GM20431 (cell line): ENCODE data around the gene SLC25A12.
"Not testable (repeated sequence)": the region's sequence is repeated elsewhere in the genome, so short reads cannot be mapped to it uniquely, and the experiment has no call there.

Experiments
- in situ Hi-C: fragments of 300-500 bp; cut with MseI, MboI; formaldehyde crosslinking; loops from one replicate; pipeline ENCODE4 v1.15.0; 2020; ENCODE audit warnings: low sequenced_read_pairs; ENCODE audit not compliant: unreplicated experiment

The SLC25A12 gene

DNA sequence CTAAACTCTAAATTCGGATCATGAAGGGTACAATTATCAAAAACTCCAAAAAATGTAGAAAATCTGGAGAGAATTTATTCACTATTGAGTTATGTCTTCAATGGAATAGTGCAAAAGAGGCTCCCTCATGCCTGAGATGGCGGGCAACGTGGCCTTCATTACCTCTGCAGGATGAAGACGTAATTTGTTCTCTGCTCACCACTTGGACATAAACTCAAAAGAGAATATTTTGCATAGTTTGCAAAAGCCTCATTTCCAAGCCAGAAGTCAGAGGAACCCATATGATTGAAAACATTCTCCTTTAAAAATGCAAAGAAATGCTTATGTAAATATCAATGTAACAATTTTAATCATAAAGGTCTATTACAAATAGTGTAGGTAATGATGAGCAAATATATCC lies 58.7 kb downstream of the SLC25A12 start:
- in situ Hi-C loops, result no loop called here

DNA sequence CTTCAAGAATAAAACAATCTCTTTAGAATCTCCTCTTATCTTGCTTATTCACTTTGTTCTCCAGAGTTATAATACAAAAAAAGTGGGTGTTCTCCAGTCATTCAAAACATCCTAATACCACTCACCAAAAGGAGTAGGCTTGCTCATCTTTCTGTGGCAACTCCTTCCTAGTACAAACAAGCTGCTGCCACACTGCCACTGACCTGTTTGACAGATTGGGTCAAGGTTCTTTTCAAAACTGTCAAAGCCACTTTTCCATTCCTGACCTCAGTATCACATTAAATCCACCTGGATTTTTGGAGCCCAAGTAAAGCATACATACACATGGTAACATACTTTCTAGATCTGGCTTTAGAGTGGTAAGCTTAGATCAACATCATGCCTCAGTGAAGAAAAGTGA lies 59.8 kb downstream of the SLC25A12 start:
- in situ Hi-C loops, result no loop called here

DNA sequence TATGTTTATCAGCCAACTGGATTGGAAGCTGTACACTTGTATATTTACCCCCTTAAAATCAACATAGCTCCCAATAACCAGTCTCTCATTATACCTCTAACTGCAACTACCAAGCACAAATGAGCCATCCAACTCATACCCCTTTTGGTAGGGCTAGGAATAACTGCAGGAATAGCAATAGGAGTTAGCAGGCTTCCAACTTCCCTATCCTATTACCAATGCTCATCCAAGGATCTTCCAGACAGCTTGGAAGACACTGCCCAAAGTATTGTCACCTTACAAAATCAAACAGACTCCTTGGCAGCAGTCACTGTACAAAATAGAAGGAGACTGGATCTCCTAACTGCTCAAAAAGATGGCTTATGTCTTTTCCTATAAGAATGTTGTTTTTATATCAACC lies 61.6 kb downstream of the SLC25A12 start:
- in situ Hi-C loops, result no loop called here

DNA sequence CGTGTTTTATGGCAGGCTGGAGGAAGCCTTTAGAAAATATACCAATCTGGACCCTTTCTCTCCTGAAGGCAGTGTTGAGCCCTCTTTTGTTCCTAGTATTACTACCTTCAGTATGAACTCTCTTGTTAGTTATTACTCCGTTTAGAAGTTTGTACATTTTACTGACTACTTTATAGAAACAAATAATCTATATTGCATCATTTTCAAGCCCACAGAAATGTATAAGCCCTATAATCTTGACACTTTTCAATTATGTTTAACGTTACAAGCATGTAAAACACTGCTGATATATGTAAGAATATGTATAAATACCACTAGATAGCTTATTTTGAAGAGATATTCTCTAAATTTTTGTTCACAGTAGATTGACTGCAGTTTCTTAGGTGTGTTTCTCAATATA lies 64.0 kb downstream of the SLC25A12 start:
- in situ Hi-C loops, result no loop called here

DNA sequence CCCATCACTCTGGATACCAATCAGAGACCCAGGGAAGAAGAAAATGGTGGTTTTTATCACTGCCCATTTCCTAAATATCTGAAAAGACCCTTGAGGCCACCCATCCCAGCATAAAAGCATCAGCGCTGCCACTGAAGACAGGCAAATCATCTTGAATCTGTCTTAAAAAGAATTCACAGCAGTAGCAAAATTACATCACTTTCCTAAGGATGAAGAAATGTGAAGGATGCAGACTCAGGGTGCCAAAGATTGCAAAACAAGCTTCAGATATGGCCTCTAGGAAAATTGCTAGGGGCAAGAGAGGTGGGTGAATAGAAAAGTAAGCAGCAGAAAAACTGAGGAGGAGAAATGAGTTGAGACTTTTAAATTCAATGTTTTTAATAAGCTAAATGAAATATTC lies 70.0 kb downstream of the SLC25A12 start:
- in situ Hi-C loops, result no loop called here

DNA sequence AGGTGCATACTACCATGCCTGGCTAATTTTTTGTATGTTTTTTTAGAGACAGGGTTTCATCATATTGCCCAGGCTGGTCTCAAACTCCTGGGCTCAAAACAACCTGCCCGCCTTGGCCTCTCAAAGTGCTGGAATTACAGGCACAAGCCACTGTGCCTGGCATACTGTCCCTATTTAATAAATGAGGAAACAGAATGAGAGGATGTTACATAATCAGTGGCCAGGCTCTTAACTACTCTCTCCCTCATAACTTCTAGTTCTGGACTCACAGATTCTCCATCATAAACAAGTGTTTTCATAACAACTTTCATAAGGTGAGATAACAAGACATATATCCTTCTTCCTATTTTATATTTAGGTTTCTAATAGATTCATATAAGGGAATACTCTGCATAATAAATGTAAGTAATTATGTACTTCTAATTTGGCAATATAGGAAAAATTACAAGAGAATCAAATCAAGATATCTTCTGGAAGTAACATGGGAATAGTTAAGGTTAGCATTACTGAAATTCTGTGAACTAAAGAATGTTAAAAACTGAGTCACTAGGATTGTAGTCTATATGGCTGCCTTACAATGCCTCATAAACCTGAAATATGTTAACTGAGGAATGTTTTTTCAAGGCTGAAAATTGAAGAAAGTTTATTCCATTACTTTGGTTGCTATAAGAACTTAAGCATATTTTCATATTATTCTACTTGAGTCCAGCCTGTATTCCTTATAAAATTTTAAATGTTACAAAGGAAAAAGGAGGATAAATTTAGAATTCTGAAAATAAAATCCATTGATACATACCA lies 71.3 kb downstream of the SLC25A12 start:
- in situ Hi-C loops, result no loop called here

DNA sequence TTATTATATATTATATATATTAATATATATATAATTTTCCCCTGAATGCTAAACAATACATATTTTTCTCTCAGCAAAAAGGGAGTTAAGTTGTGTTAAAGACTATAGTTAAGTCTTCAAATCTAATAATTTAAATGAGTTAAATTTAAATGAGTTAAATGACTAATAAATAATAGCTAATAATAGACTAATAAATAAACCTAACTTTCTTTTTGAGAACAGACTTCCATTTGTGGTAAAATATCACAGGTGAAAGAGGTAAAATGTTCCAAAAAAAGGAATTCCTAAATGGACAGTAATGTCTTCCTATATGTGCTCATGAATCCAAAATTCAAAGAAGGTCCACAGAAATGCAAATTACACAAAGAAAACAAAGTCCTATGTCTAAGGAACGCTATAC lies 74.6 kb downstream of the SLC25A12 start:
- in situ Hi-C loops, result no loop called here

DNA sequence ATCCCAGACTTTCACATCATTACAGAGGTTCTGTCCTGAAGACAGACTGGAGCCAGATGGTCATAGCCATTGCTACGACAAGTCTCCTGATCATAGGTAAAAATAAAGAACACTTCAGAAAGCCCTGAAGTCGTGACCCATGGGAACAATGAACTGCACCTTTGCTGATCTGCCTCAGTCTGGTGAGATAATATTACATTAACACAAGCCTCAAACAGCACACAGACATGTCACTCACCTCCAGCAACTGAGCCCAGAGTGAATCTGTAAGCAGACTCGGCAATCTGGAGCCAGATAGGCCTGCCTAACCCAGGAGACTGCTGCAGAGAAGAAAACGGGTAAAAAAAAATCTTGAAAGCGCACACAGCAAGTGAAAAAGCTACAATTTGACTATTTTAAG lies 79.2 kb downstream of the SLC25A12 start:
- in situ Hi-C loops, result no loop called here

DNA sequence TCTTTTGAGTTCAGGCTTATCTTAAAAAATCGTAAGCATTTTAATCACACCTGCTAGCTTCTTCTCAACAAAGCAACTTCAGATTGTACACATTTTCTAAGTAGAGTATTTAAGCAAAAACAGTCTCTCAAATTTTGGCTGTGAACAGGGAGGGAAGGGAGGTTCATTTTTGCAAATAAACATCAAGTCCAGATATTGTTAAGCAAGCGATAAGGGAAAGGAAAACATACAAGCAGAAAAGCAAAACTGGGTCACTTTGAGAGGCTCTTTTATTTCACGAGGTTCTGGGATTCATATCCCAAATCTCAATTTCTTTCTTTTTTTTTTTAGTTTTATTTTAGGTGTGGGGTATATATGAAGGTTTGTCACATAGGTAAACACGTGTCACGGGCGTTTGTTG lies 79.9 kb downstream of the SLC25A12 start:
- in situ Hi-C loops, result no loop called here

DNA sequence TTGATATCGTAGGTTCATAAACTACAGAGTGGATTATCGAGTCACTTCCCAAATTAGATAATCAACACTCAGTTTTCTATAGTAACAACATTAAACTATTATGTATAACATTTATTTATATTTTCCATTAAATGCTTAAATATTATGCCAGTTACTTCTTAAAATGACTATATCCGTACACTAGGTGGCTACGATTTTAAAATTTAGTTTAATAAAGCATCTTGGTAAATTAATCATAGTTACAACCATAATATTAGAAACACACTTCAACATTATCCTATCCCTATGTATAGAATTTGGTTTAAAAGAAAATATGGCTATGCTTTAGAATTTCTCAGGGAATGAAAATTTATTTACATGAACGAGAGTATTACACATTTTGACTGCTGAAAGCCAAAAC lies 80.3 kb downstream of the SLC25A12 start:
- in situ Hi-C loops, result no loop called here

DNA sequence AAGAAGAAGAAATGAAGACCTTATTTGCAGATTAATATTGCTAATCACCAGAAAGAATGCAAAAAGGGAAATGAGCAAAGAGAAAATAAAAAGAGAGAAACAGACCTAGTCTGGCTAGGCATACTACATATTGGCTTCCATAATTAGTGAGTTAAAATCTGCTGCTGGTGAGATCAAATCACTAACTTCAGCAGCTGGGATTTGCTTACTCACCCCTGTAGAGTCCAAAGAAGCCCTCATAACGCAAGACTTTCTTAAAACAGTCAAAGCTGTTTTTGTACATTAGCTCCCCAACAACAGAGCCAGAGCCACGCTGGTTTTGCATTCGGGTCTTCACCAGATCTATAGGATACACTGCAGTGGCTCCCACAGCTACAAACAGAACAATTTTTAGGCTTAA lies 80.9 kb downstream of the SLC25A12 start:
- in situ Hi-C loops, result no loop called here

DNA sequence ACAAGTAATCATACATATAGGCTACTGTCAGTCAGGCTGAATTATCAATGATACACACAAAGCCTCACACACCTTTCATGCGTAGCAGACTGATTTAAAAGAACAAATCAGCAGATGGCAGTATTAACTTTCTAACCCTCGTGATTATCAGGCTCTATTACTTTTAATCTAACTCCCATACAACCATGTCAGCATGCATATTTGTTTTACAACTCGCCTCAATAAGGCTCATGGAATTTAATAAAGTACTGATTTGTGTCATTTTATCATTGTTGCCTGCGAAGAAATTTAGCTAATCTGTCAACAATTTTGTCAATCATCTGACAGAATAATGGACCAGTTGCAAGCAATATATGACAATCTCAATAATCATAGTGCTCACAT lies 82.8 kb downstream of the SLC25A12 start:
- in situ Hi-C loops, result no loop called here

DNA sequence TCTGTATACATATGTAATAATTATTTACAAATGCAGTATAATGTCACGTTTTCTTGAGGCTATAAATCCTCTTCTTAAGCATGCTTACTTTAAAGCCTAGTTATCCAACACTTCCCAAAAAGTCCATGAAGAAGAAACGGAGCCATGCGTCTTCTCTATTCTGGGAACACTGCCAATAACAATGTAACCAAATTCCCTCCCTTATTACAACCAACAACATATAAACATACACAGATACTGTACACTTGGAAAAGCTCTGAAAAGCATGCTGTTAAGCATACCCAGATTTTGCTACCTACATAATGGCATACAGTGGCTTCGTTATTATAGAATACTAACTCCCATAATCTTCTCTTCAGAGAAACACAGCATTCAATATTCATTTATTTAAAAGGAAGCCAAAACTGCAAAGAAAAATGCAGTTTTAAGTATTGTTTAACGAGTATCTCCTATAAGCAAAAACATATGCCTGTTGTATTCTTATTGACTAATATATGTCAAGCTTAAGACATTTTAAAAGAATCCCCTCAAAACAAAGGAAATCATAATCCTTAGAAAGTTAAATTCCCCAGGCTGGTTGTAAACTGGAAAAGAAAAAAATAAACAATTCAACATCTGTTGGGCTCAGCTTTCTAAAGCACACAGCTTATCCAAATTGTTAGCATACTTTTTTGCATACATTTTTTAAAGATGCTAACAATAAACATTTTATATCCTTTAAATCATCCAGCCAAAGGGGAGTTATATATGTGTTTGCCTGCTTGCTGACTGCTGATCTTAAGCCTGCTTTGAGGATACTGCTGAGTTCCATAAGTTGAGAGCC lies 83.4 kb downstream of the SLC25A12 start:
- in situ Hi-C loops, result no loop called here

DNA sequence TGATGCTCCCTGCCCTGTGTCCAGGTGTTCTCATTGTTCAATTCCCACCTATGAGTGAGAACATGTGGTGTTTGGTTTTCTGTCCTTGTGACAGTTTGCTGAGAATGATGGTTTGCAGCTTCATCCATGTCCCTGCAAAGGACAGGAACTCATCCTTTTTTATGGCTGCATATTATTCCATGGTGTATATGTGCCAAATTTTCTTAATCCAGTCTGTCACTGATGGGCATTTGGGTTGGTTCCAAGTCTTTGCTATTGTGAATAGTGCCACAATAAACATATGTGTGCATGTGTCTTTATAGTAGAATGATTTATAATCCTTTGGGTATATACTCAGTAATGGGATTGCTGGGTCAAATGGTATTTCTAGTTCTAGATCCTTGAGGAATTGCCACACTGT lies 85.2 kb downstream of the SLC25A12 start:
- in situ Hi-C loops, result not testable (repeated sequence)

DNA sequence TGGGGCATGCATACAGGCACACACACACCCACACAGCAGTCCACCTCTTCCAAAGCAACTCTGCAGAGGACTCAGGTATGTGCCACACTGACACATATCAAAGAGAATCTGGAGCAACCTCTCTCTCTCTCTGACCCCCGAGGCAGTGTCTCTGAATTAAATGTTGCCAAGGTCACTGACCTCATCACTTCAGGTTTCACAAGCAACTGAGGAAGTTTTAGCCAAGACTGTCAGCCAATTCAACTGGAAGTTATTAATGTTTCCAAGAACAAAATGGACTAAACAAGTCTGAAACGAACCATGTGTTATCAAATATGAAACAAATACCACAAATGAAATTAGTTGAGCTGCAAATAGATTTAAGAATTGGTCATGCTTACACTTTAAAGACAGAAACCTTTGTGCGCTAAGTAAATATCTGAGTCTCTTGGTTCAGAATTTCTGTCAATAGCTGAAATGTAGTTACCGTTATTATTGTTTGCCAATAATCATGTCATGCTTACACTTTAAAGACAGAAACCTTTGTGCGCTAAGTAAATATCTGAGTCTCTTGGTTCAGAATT lies 86.1 kb downstream of the SLC25A12 start:
- in situ Hi-C loops, result no loop called here

DNA sequence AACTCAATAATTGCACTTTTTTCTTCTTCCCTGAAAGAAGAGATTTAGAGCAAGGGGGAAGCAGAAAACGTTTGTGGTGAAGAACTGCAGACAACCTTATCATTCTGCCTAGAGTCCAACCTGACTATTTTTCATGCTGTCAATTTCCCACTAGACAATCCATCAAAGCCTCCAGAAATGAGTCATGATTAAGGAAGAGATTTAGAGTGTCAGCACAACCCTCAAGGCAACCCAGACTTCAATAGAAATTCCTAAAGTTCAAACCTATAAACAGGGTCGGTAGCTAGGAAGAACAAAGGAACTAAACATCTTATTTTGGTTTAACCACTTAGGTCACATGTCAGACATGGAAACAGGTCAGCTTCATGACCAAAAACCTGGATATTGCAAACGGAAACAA lies 86.9 kb downstream of the SLC25A12 start:
- in situ Hi-C loops, result no loop called here

DNA sequence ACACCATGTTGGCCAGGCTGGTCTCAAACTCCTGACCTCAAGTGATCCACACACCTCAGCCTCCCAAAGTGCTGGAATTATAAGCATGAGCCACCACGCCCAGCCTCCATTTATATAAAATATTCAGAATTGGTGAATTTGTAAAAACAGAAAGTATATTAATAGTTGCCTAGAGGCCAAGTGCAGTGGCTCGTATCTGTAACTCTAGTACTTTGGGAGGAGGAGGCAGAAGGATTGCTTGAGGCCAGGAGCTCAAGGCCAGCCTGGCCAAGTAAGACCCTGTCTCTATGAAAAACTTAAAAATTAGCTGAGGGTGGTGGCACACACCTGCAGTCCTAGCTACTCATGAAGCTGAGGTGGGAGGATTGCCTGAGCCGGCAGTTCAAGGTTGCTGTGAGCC lies 89.6 kb downstream of the SLC25A12 start:
- in situ Hi-C loops, result no loop called here

DNA sequence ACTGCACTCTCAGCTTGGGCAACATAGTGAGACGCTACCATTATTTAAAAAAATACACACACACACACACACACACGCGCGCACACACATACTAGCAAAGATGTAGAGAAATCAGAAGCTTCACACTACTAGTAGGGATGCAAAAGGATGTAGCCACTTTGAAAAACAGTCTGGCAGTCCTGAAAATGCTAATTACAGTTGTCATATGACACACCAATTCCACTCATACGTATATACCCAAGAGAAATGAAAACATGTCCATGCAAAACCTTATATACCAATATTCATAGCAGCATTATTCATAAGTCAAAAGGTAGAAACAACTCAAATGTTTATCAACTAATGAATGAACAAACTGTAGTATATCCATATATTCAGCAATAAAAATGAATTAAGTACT lies 90.3 kb downstream of the SLC25A12 start:
- in situ Hi-C loops, result no loop called here

DNA sequence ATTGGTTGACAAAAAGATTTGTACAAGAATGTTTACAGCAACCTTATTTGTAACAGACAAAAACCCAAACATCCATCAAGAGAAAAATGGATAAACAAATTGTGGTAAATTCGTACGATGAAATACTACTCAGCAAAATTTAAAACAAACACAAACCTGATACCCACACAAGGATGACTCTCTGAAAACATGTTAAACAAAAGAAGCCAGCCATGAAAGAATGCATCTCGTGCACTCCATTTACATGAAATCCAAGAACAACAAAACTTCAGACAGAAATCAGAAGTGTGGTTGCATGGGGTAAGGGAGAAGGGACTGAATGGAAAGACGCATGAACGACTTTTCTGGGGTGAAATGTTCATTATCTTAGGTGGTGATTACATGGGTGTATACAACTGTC lies 93.4 kb downstream of the SLC25A12 start:
- in situ Hi-C loops, result no loop called here

DNA sequence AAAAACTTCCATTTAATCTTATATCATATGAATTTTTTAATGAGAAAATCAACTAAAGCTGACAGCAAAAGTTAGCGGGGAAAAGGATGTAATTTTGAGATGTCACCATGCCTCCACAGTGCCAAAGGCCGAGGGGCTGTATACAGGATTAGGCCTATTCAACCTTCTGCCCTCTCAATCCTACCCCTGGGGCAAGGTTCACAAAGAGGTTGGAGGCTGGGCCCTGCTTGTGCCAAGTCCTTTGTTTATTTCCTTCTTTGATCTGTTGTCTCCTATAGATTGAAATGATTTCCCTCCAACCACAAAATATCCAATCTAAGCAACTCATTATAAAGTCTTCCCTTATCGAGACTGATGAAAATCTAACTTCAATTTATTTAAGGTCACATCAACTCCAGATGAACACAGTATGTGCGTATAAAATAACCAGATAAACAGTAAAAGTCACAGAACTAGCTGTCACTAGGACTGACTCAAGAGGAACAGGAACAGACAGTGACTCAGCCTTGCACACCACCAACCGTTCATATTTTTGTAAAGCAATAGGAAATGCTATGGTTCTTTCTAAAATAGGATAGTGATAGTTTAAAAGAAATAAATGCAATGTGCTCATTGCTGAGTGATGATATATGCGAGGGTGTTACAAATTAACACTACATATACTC lies 95.8 kb downstream of the SLC25A12 start:
- in situ Hi-C loops, result no loop called here

DNA sequence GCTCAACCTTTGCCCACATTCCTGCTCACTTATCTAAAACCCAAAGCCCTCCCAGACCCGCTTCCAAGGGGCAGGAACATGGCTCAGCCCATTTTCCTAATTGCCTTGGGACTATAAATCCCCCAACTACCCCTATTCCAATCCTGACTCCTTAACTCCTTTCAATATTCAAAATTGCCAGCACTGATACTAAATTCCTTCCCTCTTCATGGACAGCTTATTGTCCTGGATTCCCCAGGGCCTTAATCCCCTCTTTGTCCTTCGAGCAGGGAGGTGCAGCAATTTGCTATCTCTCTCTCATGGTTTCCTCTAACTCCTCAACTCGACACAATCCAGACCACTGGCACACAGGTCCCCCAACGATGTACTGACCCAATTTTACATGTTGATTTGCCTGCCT lies 99.1 kb downstream of the SLC25A12 start:
- in situ Hi-C loops, result no loop called here
